ENCODE measurements around the gene CHRNA4. TPM values are rescaled to one million over a fixed set of nuclear protein-coding genes. Genes with fewer than 3 reads are reported as not detected.

The CHRNA4 gene
- total and polyA plus RNA-seq, 9 of the 15 experiments (the other 6 are each of a cell fraction or from before 2014, with no cell fraction given) = not detected

GRCh38 chr20:63320041-63320511 is 41.1 kb downstream of the CHRNA4 start:
- H3K79me2 ChIP-seq (ENCODE audit: control insufficient read depth, insufficient read depth, low read length) = no peaks in the 10 kb centered on the region
- 2% methylated on average over 23 of the region's 23 CpGs for WGBS (ENCODE audit: insufficient coverage, low coverage, missing lambda C conversion rate)
- POLR2A ChIA-PET = interaction anchor here (0.5 to 0.7 kb wide), 2 partner anchors 11 to 434 kb away, joined by 3 read pairs; no protein-coding TSS in a partner anchor
- H4K20me1 ChIP-seq (replicated peaks; ENCODE audit: control insufficient read depth, insufficient read depth, low read length) = no peaks in the 10 kb centered on the region; the same call in 1 of the 2 replicates
- no peaks in the 10 kb centered on the region for H3K36me3 ChIP-seq (ENCODE audit: control insufficient read depth, insufficient read depth, low read length)
- DNase-seq (ENCODE audit: extremely low read depth in 1 of 4, low spot score in 3 of 4) = no peak
- H3K4me1 ChIP-seq (replicated peaks in 1 of 2; ENCODE audit: control insufficient read depth in 2 of 2, insufficient read depth in 2 of 2, low read length in 2 of 2) = peaks cover 0 to 26% of the 10 kb centered on the region in 2 experiments; a peak in 2 of 5 replicates
- no peak for ATAC-seq
- no peak overlapping the region for H3K4me3 ChIP-seq
- BruUV-seq (replicated peaks) = no TSS peak
- no peak overlapping the region for H3K27ac ChIP-seq (ENCODE audit: extremely low read depth, low read depth, low read length)
- peaks cover 19 to 62% of the 10 kb centered on the region in 2 experiments; a peak in 4 of 5 replicates for H3K27me3 ChIP-seq (ENCODE audit: control insufficient read depth in 2 of 2, insufficient read depth in 2 of 2, low read length in 2 of 2)
- H3K9ac ChIP-seq (ENCODE audit: insufficient read depth in 1 of 2, low read depth in 2 of 2, low read length in 2 of 2) = peak overlapping the region in 1 of 2 experiments; percentile 4; a peak in 1 of 4 replicates
- no peaks in the 10 kb centered on the region for H3K9me1 ChIP-seq (ENCODE audit: control insufficient read depth, insufficient read depth, low read length)
- H3K9me3 ChIP-seq (replicated peaks; ENCODE audit: control insufficient read depth, insufficient read depth, low read depth, low read length) = no peaks in the 10 kb centered on the region
- TF ChIP-seq TEAD2 (tag; IDR thresholded peaks at IDR 0.05) (no peak), RUNX1 (IDR thresholded peaks at IDR 0.05; ENCODE audit: low read depth) (no peak), BACH1 (tag; IDR thresholded peaks at IDR 0.05) (no peak), CREB3 (tag; conservative IDR thresholded peaks at IDR 0.05; ENCODE audit: low read depth) (no peak), ZBTB2 (IDR thresholded peaks at IDR 0.05) (no peak), ZNF512 (tag; IDR thresholded peaks at IDR 0.05) (no peak), HIVEP1 (CRISPR knock-in tag; IDR thresholded peaks at IDR 0.05) (no peak), ZNF449 (CRISPR knock-in tag; IDR thresholded peaks at IDR 0.05) (no peak), ZFPM2 (CRISPR knock-in tag; IDR thresholded peaks at IDR 0.05) (no peak)
- TF ChIP-seq, protein P1, sequence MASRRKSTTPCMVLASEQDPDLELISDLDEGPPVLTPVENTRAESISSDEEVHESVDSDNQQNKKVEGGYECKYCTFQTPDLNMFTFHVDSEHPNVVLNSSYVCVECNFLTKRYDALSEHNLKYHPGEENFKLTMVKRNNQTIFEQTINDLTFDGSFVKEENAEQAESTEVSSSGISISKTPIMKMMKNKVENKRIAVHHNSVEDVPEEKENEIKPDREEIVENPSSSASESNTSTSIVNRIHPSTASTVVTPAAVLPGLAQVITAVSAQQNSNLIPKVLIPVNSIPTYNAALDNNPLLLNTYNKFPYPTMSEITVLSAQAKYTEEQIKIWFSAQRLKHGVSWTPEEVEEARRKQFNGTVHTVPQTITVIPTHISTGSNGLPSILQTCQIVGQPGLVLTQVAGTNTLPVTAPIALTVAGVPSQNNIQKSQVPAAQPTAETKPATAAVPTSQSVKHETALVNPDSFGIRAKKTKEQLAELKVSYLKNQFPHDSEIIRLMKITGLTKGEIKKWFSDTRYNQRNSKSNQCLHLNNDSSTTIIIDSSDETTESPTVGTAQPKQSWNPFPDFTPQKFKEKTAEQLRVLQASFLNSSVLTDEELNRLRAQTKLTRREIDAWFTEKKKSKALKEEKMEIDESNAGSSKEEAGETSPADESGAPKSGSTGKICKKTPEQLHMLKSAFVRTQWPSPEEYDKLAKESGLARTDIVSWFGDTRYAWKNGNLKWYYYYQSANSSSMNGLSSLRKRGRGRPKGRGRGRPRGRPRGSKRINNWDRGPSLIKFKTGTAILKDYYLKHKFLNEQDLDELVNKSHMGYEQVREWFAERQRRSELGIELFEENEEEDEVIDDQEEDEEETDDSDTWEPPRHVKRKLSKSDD (conservative IDR thresholded peaks at IDR 0.05; ENCODE audit: low read length) = no peak
- no peak for FAIRE-seq
- no peak overlapping the region for H3K4me2 ChIP-seq (ENCODE audit: insufficient read depth, low read length)
- in situ Hi-C loops (cut with MboI) = no loop called here
- CTCF ChIA-PET (ENCODE audit: low intra/inter-chr PET ratio) = no interaction called here
- intact Hi-C loops (cut with micrococcal nuclease) = no loop called here
- no peak overlapping the region for H2AFZ ChIP-seq (ENCODE audit: low read depth, low read length)

All from K562 (cell line).